K562 (cell line): ENCODE measurements around the gene GUF1.

Experiments used
- GATAD2B ChIP-seq: fragments of 450-650 bp; IDR thresholded peaks from 2 replicates; pipeline ENCODE4 v1.6.1; 2017; ENCODE audit warnings: mild to moderate bottlenecking, borderline replicate concordance
- NFE2 ChIP-seq: IDR thresholded peaks from 2 replicates; pipeline ENCODE4 v1.6.1; 2014; ENCODE audit warnings: antibody characterized with exemption, low read depth
- SPI1 ChIP-seq: IDR thresholded peaks from 2 replicates; pipeline ENCODE4 v1.6.1; 2011; ENCODE audit warnings: low read depth, low read length, control low read depth, borderline replicate concordance
- TF ChIP-seq, protein P1 (sequence below), 2 experiments: fragments of 450-650 bp in 1 of 2; sonication (generic) in 1 of 2; formaldehyde crosslinking; conservative IDR thresholded peaks; 2 replicates each; pipeline versions ENCODE4 v1.4.0 to v1.8.1; 2020 to 2022; ENCODE audit warnings: mild to moderate bottlenecking in 1 of 2, missing genetic modification reagents in 1 of 2
- TF ChIP-seq, protein P2 (sequence below): fragments of 450-650 bp; IDR thresholded peaks from 2 replicates; pipeline ENCODE4 v1.6.1; 2016

DNA sequence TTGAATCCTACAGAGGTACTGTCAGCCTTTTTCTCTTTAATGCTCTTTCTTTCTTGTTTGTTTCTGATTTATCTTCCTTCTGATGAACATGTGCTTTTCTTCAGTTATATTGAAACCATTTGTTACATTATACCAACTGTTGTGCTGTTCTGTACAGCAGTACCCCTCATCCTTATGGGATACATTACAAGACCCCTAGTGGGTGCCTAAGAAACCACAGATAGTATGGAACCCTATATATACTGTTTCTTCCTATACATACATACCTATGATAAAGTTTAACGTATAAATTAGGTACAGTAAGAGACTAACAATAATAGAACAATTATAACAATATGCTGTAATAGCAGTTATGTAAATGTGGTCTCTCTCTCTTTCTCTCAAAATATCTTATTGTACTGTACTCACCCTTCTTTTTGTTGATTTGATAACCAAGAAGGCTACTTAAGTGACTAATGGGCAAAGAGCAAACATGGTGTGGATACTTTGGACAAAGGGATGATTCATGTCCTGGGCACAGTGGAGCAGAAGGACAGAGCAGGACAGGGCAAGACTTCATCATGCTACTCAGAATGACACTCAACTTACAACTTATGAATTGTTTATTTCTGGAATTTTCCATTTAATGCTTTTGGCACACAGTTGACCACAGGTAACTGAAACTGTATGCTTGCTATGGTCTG, 16.1 kb upstream of the GUF1 start:
- TF ChIP-seq, protein P1, sequence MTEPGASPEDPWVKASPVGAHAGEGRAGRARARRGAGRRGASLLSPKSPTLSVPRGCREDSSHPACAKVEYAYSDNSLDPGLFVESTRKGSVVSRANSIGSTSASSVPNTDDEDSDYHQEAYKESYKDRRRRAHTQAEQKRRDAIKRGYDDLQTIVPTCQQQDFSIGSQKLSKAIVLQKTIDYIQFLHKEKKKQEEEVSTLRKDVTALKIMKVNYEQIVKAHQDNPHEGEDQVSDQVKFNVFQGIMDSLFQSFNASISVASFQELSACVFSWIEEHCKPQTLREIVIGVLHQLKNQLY (CRISPR knock-in tag; conservative IDR thresholded peaks at IDR 0.05): no peak
- TF ChIP-seq GATAD2B: no peak
- TF ChIP-seq NFE2: no peak
- no peak for TF ChIP-seq SPI1
- TF ChIP-seq, protein P2, sequence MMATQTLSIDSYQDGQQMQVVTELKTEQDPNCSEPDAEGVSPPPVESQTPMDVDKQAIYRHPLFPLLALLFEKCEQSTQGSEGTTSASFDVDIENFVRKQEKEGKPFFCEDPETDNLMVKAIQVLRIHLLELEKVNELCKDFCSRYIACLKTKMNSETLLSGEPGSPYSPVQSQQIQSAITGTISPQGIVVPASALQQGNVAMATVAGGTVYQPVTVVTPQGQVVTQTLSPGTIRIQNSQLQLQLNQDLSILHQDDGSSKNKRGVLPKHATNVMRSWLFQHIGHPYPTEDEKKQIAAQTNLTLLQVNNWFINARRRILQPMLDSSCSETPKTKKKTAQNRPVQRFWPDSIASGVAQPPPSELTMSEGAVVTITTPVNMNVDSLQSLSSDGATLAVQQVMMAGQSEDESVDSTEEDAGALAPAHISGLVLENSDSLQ: no peak
